ENCODE data around the gene SNX1. TPM values are rescaled to one million over a fixed set of nuclear protein-coding genes. Genes with fewer than 3 reads are reported as not detected.

SNX1 gene
- total and polyA plus RNA-seq, 10 of the 15 experiments (the other 5 are each of a cell fraction or from before 2014, with no cell fraction given) = 17.8 to 115 (median 96.3) TPM

DNA sequence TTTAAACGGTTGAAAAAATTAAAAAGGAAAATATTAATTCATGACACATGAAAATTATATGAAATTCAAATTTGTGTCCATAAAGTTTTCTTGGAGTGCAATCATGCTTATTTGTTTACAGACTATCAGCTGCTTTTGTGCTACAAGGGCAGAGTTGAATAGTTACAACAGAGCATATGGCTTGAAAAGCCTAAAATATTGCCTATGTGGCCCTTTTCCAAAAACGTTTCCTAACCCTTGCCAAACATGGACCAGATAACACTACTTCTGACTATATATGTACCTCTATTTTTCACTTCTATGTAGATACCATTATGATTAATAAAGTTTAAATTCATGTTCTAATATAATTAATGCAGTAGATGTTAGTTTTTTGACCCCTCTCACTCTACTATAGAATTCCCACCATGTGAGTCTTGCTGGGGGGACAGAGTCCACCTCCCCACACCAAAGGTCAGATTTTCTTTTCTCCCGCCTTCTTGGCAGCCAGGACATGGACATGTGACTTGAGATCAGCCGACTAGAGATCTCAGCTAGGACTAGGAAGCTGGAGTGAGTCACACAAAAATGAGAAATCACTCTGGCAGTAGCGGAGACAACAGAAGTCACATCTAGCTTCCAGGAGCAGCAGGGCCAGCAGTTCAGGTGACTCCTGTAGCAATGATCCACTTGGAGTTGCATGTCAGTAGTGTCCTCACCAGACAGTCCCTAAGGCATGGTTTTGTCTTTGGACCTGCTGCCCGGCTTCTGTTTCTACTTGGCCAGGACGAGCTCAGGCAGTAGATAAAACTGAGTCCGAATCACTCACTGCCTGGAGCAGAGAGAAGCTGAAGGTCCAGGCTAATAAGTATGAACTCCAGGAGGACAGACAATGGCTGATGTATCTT, 24.6 kb upstream of the SNX1 start:
- Histone ChIP-seq H3K27ac (ENCODE audit: control insufficient read depth, insufficient read depth) (no peak overlapping the region), H3K79me2 (ENCODE audit: control insufficient read depth, insufficient read depth, low read length) (no peaks in the 10 kb centered on the region), H3K36me3 (ENCODE audit: control insufficient read depth in 2 of 2, insufficient read depth in 2 of 2, low read length in 1 of 2) (peaks cover 7 to 23% of the 10 kb centered on the region in 2 experiments), H3K4me1 (ENCODE audit: control insufficient read depth, insufficient read depth, low read length) (peaks cover 13% of the 10 kb centered on the region), H3K9me3 (replicated peaks; ENCODE audit: control insufficient read depth, insufficient read depth, low read length) (no peaks in the 10 kb centered on the region), H4K20me1 (ENCODE audit: control insufficient read depth, insufficient read depth) (no peaks in the 10 kb centered on the region), H3K9ac (ENCODE audit: control insufficient read depth, insufficient read depth, low read length) (no peak overlapping the region), H3K27me3 (replicated peaks in 1 of 2; ENCODE audit: control insufficient read depth in 2 of 2, insufficient read depth in 2 of 2, low read length in 1 of 2) (no peaks in the 10 kb centered on the region), H2AFZ (ENCODE audit: control insufficient read depth, low read depth, low read length) (no peak overlapping the region), H3K4me3 (no peak overlapping the region), H3K4me2 (ENCODE audit: control insufficient read depth, insufficient read depth) (no peak overlapping the region)
- WGBS (ENCODE audit: insufficient coverage, insufficient replicate concordance, low lambda C conversion rate, missing lambda C conversion rate) = 89% methylated on average over 8 of the region's 8 CpGs
- POLR2A ChIA-PET = interaction anchor here (0.6 to 1.3 kb wide), 3 partner anchors 20 to 182 kb away, joined by 3 read pairs; no protein-coding TSS in a partner anchor
- intact Hi-C loops (cut with micrococcal nuclease; ENCODE audit: unreplicated experiment) (no loop called here), in situ Hi-C loops (cut with MboI) (no loop called here)
- no peak for FAIRE-seq
- ATAC-seq = no peak
- RAD21 ChIA-PET (ENCODE audit: unreplicated experiment) = interaction anchor here (2.3 kb wide), 1 partner anchor 245 kb away, joined by 5 read pairs; no protein-coding TSS in a partner anchor
- BruUV-seq (replicated peaks) = no TSS peak
- CTCF ChIA-PET = interaction anchor here (1.0 to 9.2 kb wide), 11 partner anchors 7 to 459 kb away, joined by 3 to 87 read pairs (median 4); partner anchors contain the start of genes CIAO2A and DAPK2
- SMC1A ChIA-PET (ENCODE audit: uncharacterized antibody, unreplicated experiment) = interaction anchor here (0.7 to 7.6 kb wide), 10 partner anchors 18 to 461 kb away, joined by 3 to 94 read pairs (median 6); partner anchors contain the start of gene CIAO2A
- TF ChIP-seq SUZ12 (IDR thresholded peaks at IDR 0.05; ENCODE audit: unreplicated experiment) (no peak), CBX5 (IDR thresholded peaks at IDR 0.05; ENCODE audit: low read depth) (no peak), EZH2 (IDR thresholded peaks at IDR 0.05; ENCODE audit: borderline replicate concordance, control insufficient read depth, low read depth, low read length) (no peak), TBL1XR1 (IDR thresholded peaks at IDR 0.05; ENCODE audit: low read depth, low read length) (no peak)
- no peak for DNase-seq (ENCODE audit: low read depth, low spot score)

Data from GM12878 (cell line).